ENCODE data around the gene SF3A1. TPM values are rescaled to one million over a fixed set of nuclear protein-coding genes. Genes with fewer than 3 reads are reported as not detected.

SF3A1 gene
- total RNA-seq, 4 donors from 2014 or later = 19.5 to 185 (median 40.2) TPM

DNA sequence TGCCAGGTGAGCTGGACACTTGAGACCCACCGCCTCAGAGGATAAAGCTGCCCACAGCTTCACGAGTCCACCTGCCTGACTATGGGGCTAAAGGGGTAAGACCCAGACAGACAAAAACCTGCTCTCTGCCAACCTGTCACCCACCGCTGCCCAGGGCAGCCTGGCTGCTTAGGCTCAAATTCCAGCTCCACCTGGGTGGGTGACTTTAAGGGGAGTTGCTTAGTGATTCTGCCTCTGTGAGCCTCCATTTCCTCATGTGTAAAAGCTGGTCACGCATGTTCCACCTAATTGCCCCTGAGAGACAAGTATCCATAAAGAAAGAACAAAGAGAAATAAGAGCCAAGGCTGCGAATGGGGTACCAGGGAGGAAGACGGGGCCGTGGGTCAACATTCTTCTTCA lies 63.7 kb downstream of the SF3A1 start:
- DNase-seq = no peak
- Histone ChIP-seq H3K27me3 (no peaks in the 10 kb centered on the region), H3K4me3 (no peak overlapping the region), H3K27ac (no peak overlapping the region), H3K9me3 (no peaks in the 10 kb centered on the region), H3K4me1 (peaks cover 13 to 15% of the 10 kb centered on the region in 2 donors), H3K36me3 (no peaks in the 10 kb centered on the region)
- TF ChIP-seq POLR2A (IDR thresholded peaks at IDR 0.05) = no peak
- no peak for TF ChIP-seq CTCF (IDR thresholded peaks at IDR 0.05)
- intact Hi-C loops (cut with DNase I; ENCODE audit: low total_unique reads) = no loop called here

GRCh38 chr22:30292069-30292970 lies 64.4 kb downstream of the SF3A1 start:
- TF ChIP-seq CTCF (IDR thresholded peaks at IDR 0.05) (no peak), POLR2A (IDR thresholded peaks at IDR 0.05) (no peak)
- no peak for DNase-seq
- H3K4me1 ChIP-seq = peaks cover 13 to 20% of the 10 kb centered on the region in 2 donors
- H3K27ac ChIP-seq = peak overlapping the region; percentile 79 to 91
- no peaks in the 10 kb centered on the region for H3K36me3 ChIP-seq
- no peaks in the 10 kb centered on the region for H3K9me3 ChIP-seq
- H3K27me3 ChIP-seq = no peaks in the 10 kb centered on the region
- H3K4me3 ChIP-seq = no peak overlapping the region
- intact Hi-C loops (cut with DNase I; ENCODE audit: low total_unique reads) = no loop called here

DNA sequence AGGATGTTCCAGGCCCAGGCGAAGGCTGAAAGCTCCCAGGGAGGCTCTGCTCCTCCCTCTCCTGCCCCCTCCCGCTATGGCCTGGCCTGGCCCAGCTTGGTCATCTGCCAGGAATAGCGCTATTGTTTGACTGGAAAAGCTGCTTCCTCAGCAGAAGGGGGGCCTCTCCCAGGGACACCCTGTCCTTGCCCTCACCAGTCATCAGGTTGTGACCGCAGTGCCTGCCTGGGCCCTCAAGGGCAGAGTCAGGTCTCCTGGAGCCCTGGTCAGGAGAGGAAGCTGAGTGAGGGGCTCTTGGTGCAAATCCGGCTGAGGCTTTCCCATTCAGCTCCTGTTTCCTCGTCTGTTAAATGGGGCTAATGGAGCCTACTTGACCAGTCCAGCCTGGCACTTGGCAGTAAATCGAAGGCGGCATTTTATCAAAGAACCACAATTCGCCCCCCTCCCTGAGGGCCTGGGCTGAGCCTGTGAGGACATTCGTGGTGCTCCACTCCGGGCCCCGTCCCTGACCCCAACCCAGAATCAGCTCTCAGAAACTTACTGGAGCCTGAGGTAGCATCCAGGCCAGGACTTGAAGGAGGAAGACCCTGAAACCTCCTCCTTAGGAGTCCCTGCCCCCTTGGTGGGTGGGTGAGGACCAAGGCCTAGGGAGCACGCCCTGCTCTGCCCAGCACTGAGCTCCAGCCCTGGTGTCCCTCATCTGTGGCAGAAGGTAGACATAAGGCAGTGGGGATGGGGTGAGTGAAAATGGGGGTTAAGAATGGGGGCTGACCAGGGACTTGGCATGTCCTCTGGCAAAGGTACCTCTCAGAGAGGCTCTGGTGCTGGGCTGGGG lies 65.4 kb downstream of the SF3A1 start:
- peak; percentile 75 to 90 for DNase-seq
- H3K4me3 ChIP-seq = no peak overlapping the region
- H3K27me3 ChIP-seq = no peaks in the 10 kb centered on the region
- no peaks in the 10 kb centered on the region for H3K9me3 ChIP-seq
- peak overlapping the region; percentile 79 to 91 for H3K27ac ChIP-seq
- TF ChIP-seq CTCF (IDR thresholded peaks at IDR 0.05) (no peak), POLR2A (IDR thresholded peaks at IDR 0.05) (peak; percentile 16 to 61)
- intact Hi-C loops (cut with DNase I; ENCODE audit: low total_unique reads) = no loop called here
- no peaks in the 10 kb centered on the region for H3K36me3 ChIP-seq
- H3K4me1 ChIP-seq = peaks cover 13 to 23% of the 10 kb centered on the region in 2 donors

GRCh38 chr22:30290342-30291057 lies 66.2 kb downstream of the SF3A1 start:
- Histone ChIP-seq H3K9me3 (no peaks in the 10 kb centered on the region), H3K4me3 (peak overlapping the region in 1 of 2 donors; percentile 64), H3K27me3 (no peaks in the 10 kb centered on the region), H3K4me1 (peaks cover 13 to 23% of the 10 kb centered on the region in 2 donors), H3K36me3 (no peaks in the 10 kb centered on the region), H3K27ac (peak overlapping the region; percentile 79 to 91)
- intact Hi-C loops (cut with DNase I; ENCODE audit: low total_unique reads) = no loop called here
- peak in 1 of 2 donors; percentile 54 for DNase-seq
- TF ChIP-seq CTCF (IDR thresholded peaks at IDR 0.05) = no peak

Data from uterus (tissue), 4 donors.